Upper lobe of left lung (tissue), 6 donors: Measurements from ENCODE around the gene GLMP. TPM values are rescaled to one million over a fixed set of nuclear protein-coding genes. Genes with fewer than 3 reads are reported as not detected.

ENCODE experiments used
- ATAC-seq, 2 donors: fragments of 200-7000 bp; cut with Tn5 transposase; one replicate each; pipeline ENCODE4 v1.9.1; 2022; ENCODE audit warnings: mild to moderate bottlenecking in 2 of 2, moderate library complexity in 2 of 2; ENCODE audit not compliant: low FRiP score in 2 of 2
- DNase-seq, 2 donors: peaks; one replicate each; pipeline ENCODE4 v3.0.0-alpha.2; 2019 to 2020
- H3K27ac ChIP-seq, 4 donors: fragments of 200-600 bp; sonication (generic); one replicate each; pipeline ENCODE4 v1.5.1; 2016 to 2019
- H3K27me3 ChIP-seq, 4 donors: fragments of 200-600 bp; sonication (generic); one replicate each; pipeline ENCODE4 v1.5.1; 2017 to 2019
- H3K36me3 ChIP-seq, 4 donors: fragments of 200-600 bp; sonication (generic); one replicate each; pipeline ENCODE4 v1.5.1; 2016 to 2019
- H3K4me1 ChIP-seq, 4 donors: fragments of 200-600 bp; sonication (generic); one replicate each; pipeline ENCODE4 v1.5.1; 2018 to 2019
- H3K4me3 ChIP-seq, 4 donors: fragments of 200-600 bp; sonication (generic); one replicate each; pipeline ENCODE4 v1.5.1; 2017 to 2019; ENCODE audit warnings: mild to moderate bottlenecking in 2 of 4, moderate library complexity in 1 of 4
- H3K9me3 ChIP-seq, 4 donors: fragments of 200-600 bp; sonication (generic); one replicate each; pipeline ENCODE4 v1.5.1; 2018 to 2019
- EP300 ChIP-seq, 4 donors: sonication (generic); formaldehyde crosslinking; IDR thresholded peaks; one replicate each; pipeline ENCODE4 v1.5.1; 2017; ENCODE audit warnings: antibody characterized with exemption in 4 of 4, control low read depth in 2 of 4
- POLR2A ChIP-seq, 4 donors: fragments of 450-650 bp; IDR thresholded peaks; one replicate each; pipeline ENCODE4 v1.5.1; 2016 to 2017; ENCODE audit warnings: antibody characterized with exemption in 4 of 4, mild to moderate bottlenecking in 2 of 4
- POLR2AphosphoS5 ChIP-seq, 2 donors: sonication (generic); formaldehyde crosslinking; IDR thresholded peaks; one replicate each; pipeline ENCODE4 v1.5.1; 2017; ENCODE audit warnings: antibody characterized with exemption in 2 of 2
- WGBS, 2 donors: methylation state at CpG; one replicate each; pipeline ENCODE4 v1.1.5; 2017 to 2018; 5-methylcytosine and 5-hydroxymethylcytosine counted together
- total RNA-seq, 6 donors: library from RNA; depleted of rRNA in 4 of 6; stranded (reverse); fragments of >200 nt in 4 of 6; gene quantifications; one replicate each; pipeline versions ENCODE4 v1.1.0 to v1.2.1, GENCODE V29; 2016 to 2021
- TF ChIP-seq, protein P1 (sequence below), 6 experiments: fragments of 450-650 bp in 4 of 6; fragments of 200-600 bp in 2 of 6; sonication (generic) in 2 of 6; IDR thresholded peaks; one replicate each; pipeline ENCODE4 v1.5.1; 2016 to 2019; ENCODE audit warnings: antibody characterized with exemption in 6 of 6
- donor health status: DM: no; HTN: no; CAD: no; lungs with moderate emphysema.
- donor health status: DM: no; HTN: yes; CAD: no; lungs with severe emphysema.

The GLMP gene
- total RNA-seq, 6 donors from 2014 or later, result 22.1 to 80.4 (median 50.9) TPM

DNA sequence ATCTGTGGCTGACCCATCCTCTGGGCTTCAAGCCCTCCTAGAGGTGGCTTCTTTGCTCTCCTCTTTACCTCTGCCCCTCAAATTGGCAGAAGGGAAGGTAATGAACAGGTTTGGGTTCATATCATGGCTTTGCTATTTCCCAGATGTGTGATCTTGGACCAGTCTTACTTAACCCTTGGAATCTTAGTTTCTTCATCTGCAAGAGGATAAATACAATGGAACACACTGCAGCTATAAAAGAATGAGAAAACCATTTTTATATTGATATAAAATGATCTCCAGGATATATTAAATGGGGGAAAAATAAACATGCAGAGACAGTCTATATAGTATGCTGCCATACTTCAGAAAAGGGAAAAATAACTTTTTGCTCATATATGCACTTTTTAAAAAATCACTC lies 5.6 kb downstream of the GLMP start:
- Histone ChIP-seq H3K4me3 (no peak overlapping the region), H3K27ac (no peak overlapping the region), H3K36me3 (peaks cover 0 to 17% (median 6%) of the 10 kb centered on the region in 4 donors), H3K4me1 (peaks cover 8 to 30% (median 19%) of the 10 kb centered on the region in 4 donors), H3K27me3 (no peaks in the 10 kb centered on the region), H3K9me3 (no peaks in the 10 kb centered on the region)
- ATAC-seq (no peak), DNase-seq (no peak)
- no peak for TF ChIP-seq EP300 (IDR thresholded peaks at IDR 0.05)
- TF ChIP-seq POLR2A (IDR thresholded peaks at IDR 0.05), result no peak
- TF ChIP-seq, protein P1, sequence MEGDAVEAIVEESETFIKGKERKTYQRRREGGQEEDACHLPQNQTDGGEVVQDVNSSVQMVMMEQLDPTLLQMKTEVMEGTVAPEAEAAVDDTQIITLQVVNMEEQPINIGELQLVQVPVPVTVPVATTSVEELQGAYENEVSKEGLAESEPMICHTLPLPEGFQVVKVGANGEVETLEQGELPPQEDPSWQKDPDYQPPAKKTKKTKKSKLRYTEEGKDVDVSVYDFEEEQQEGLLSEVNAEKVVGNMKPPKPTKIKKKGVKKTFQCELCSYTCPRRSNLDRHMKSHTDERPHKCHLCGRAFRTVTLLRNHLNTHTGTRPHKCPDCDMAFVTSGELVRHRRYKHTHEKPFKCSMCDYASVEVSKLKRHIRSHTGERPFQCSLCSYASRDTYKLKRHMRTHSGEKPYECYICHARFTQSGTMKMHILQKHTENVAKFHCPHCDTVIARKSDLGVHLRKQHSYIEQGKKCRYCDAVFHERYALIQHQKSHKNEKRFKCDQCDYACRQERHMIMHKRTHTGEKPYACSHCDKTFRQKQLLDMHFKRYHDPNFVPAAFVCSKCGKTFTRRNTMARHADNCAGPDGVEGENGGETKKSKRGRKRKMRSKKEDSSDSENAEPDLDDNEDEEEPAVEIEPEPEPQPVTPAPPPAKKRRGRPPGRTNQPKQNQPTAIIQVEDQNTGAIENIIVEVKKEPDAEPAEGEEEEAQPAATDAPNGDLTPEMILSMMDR (IDR thresholded peaks at IDR 0.05), result no peak
- no peak for TF ChIP-seq POLR2AphosphoS5 (IDR thresholded peaks at IDR 0.05)

DNA sequence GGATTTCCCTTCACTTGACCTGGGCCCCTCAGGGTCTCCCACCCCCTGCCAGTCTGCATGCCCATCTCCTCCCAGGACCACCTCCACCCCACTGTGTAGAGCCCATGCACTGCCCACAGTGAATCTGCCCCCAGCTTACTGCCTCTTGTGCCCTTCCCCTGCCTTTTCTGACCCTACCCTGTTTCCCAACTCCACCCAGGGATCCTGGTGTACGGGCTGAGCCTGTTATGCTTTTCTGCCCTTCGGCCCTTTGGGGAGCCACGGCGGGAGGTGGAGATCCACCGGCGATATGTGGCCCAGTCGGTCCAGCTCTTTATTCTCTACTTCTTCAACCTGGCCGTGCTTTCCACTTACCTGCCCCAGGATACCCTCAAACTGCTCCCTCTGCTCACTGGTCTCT lies 9.4 kb downstream of the GLMP start:
- Histone ChIP-seq H3K36me3 (peaks cover 0 to 7% (median 0%) of the 10 kb centered on the region in 4 donors), H3K4me3 (no peak overlapping the region), H3K4me1 (peaks cover 19 to 34% (median 27%) of the 10 kb centered on the region in 4 donors), H3K9me3 (no peaks in the 10 kb centered on the region), H3K27me3 (no peaks in the 10 kb centered on the region), H3K27ac (no peak overlapping the region)
- WGBS, 2 donors, result 92 to 97% methylated on average over 8 of the region's 8 CpGs
- TF ChIP-seq POLR2AphosphoS5 (IDR thresholded peaks at IDR 0.05) (no peak), EP300 (IDR thresholded peaks at IDR 0.05) (no peak)
- ATAC-seq (no peak), DNase-seq (no peak)

DNA sequence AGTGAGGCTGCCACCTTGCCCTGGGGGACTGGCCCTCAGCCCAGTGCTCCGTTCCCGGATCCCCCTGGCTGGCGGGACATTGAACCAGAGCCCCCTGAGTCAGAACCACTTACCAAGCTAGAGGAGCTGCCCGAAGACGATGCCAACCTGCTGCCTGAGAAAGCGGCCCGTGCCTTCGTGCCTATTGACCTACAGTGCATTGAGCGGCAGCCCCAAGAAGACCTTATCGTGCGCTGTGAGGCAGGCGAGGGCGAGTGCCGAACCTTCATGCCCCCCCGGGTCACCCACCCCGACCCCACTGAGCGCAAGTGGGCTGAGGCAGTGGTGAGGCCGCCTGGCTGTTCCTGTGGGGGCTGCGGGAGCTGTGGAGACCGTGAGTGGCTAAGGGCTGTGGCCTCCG lies 10.0 kb downstream of the GLMP start:
- Histone ChIP-seq H3K4me1 (peaks cover 21 to 36% (median 29%) of the 10 kb centered on the region in 4 donors), H3K27ac (no peak overlapping the region), H3K4me3 (no peak overlapping the region), H3K27me3 (no peaks in the 10 kb centered on the region), H3K9me3 (no peaks in the 10 kb centered on the region), H3K36me3 (peaks cover 0 to 7% (median 0%) of the 10 kb centered on the region in 4 donors)
- 94 to 100% methylated on average over 7 to 20 of the region's 21 CpGs for WGBS, 2 donors
- DNase-seq (no peak), ATAC-seq (no peak)
- TF ChIP-seq POLR2A (IDR thresholded peaks at IDR 0.05), result no peak
- TF ChIP-seq POLR2AphosphoS5 (IDR thresholded peaks at IDR 0.05), result no peak
- no peak for TF ChIP-seq EP300 (IDR thresholded peaks at IDR 0.05)
- TF ChIP-seq, protein P1 (IDR thresholded peaks at IDR 0.05), result no peak

DNA sequence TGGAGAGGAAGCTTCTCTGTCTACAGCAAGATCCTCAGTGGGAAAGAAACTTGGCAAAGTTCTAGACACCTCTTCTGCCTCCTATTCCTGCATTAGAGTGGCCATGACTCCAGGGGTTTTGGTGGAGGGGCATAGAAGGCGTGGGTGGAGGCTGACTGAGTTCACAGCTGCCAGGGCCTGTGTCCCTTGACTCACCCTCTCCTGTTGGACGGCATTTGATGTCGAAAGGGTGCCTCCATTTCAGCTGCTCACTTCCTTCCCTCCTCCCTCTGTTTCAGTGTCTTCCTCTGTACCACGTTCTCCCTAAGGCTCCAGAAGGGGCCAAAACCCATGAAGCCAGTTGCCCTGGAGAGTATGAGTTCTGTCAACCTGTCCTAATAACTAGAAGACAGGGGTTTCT lies 10.7 kb downstream of the GLMP start:
- H3K4me3 ChIP-seq, result no peak overlapping the region
- WGBS, 2 donors, result 60 to 78% methylated on average over 4 of the region's 4 CpGs
- H3K36me3 ChIP-seq, result peaks cover 0 to 7% (median 0%) of the 10 kb centered on the region in 4 donors
- H3K27ac ChIP-seq, result no peak overlapping the region
- no peaks in the 10 kb centered on the region for H3K27me3 ChIP-seq
- no peaks in the 10 kb centered on the region for H3K9me3 ChIP-seq
- peaks cover 21 to 37% (median 28%) of the 10 kb centered on the region in 4 donors for H3K4me1 ChIP-seq
- no peak for DNase-seq
- ATAC-seq, result no peak
- TF ChIP-seq POLR2A (IDR thresholded peaks at IDR 0.05) (no peak), EP300 (IDR thresholded peaks at IDR 0.05) (no peak), POLR2AphosphoS5 (IDR thresholded peaks at IDR 0.05) (no peak)
- TF ChIP-seq, protein P1 (IDR thresholded peaks at IDR 0.05), result no peak

DNA sequence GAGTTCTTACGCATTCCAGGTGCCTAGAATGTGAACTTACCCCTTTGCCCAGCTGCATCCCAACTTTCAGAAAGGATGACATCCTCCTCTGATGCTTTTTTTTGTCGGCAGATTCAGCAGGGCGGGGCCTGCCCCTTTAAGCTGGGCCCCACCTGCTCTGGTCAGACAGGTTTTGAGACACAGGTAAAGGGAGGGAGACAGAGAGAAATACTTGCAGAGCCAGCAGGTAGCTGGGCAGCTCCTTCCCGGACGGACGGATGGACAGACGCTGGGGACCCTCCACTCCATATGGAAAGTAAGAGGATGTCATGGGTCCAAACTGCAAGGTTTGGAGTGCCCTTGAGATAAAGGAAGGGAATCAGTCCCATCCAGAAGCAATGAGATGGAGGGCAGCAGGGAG lies 11.4 kb downstream of the GLMP start, which contains the start of gene TMEM79:
Gene TMEM79 (plus strand): TSS at position 214 of the 400 bp plus-strand sequence. CDS start 902 bp downstream, outside the sequence.
- WGBS, 2 donors, result 90 to 93% methylated on average over 7 of the region's 7 CpGs
- Histone ChIP-seq H3K27ac (peak within 1 kb of the TSS; percentile 90 to 96 (median 94)), H3K27me3 (no peaks in the 10 kb centered on the region), H3K36me3 (peaks cover 0 to 7% (median under 1%) of the 10 kb centered on the region in 4 donors), H3K4me1 (peaks cover 21 to 37% (median 28%) of the 10 kb centered on the region in 4 donors), H3K4me3 (peak within 1 kb of the TSS; percentile 71 to 93 (median 83)), H3K9me3 (no peaks in the 10 kb centered on the region)
- TF ChIP-seq EP300 (IDR thresholded peaks at IDR 0.05) (no peak), POLR2A (IDR thresholded peaks at IDR 0.05) (no peak), POLR2AphosphoS5 (IDR thresholded peaks at IDR 0.05) (no peak)
- TF ChIP-seq, protein P1 (IDR thresholded peaks at IDR 0.05), result no peak
- DNase-seq, result no peak
- ATAC-seq, result no peak
